GM12878 (cell line): ENCODE data around the gene FAM89B. TPM values are rescaled to one million over a fixed set of nuclear protein-coding genes. Genes with fewer than 3 reads are reported as not detected.
A peak's percentile ranks its signal among the peaks of the same experiment; 100 is the strongest.

ENCODE experiments used
- ATF7 ChIP-seq: fragments of 450-650 bp; IDR thresholded peaks from 2 replicates; pipeline ENCODE4 v1.6.1; 2016; ENCODE audit warnings: low read depth, mild to moderate bottlenecking
- BACH1 ChIP-seq: fragments of 450-650 bp; IDR thresholded peaks from 2 replicates; pipeline ENCODE4 v1.6.1; 2017; ENCODE audit warnings: mild to moderate bottlenecking, borderline replicate concordance
- BRCA1 ChIP-seq: IDR thresholded peaks from 2 replicates; pipeline ENCODE4 v1.6.1; 2011; ENCODE audit warnings: low read depth, low read length, improper control_type of control experiment
- CHD2 ChIP-seq: IDR thresholded peaks from 2 replicates; pipeline ENCODE4 v1.6.1; 2011; ENCODE audit warnings: low read depth, low read length, improper control_type of control experiment, borderline replicate concordance
- CTCF ChIP-seq, 3 experiments: IDR thresholded peaks in 2 of 3; conservative IDR thresholded peaks in 1 of 3; 2 replicates each; pipeline ENCODE4 v1.5.1; 2011; ENCODE audit warnings: low read depth in 3 of 3, low read length in 3 of 3, mild to moderate bottlenecking in 3 of 3, control low read depth in 2 of 3, moderate library complexity in 2 of 3, inconsistent platforms in 1 of 3, mixed read lengths in 1 of 3; ENCODE audit not compliant: control insufficient read depth in 2 of 3, insufficient read depth in 1 of 3; ENCODE audit errors: extremely low read depth in 1 of 3
- CUX1 ChIP-seq: IDR thresholded peaks from 2 replicates; pipeline ENCODE4 v1.6.1; 2012; ENCODE audit warnings: improper control_type of control experiment, low read depth, low read length; ENCODE audit not compliant: insufficient replicate concordance
- FOS ChIP-seq: IDR thresholded peaks from 3 replicates; pipeline ENCODE4 v1.6.1; 2011; ENCODE audit warnings: borderline replicate concordance; ENCODE audit not compliant: insufficient read length; ENCODE audit errors: extremely low read depth
- GABPA ChIP-seq: IDR thresholded peaks from 2 replicates; pipeline ENCODE4 v1.6.1; 2014; ENCODE audit warnings: antibody characterized with exemption, low read depth, mild to moderate bottlenecking, inconsistent platforms
- HDAC6 ChIP-seq: fragments of 200-600 bp; sonication (generic); IDR thresholded peaks from one replicate; pipeline ENCODE4 v1.8.0; 2017; ENCODE audit warnings: antibody characterized with exemption; ENCODE audit not compliant: unreplicated experiment
- IRF4 ChIP-seq: IDR thresholded peaks from 2 replicates; pipeline ENCODE4 v1.6.1; 2011; ENCODE audit warnings: low read depth, low read length
- NFYB ChIP-seq: IDR thresholded peaks from 2 replicates; pipeline ENCODE4 v1.6.1; 2011; ENCODE audit warnings: low read depth, mild to moderate bottlenecking, low read length, improper control_type of control experiment, moderate library complexity; ENCODE audit not compliant: insufficient read depth
- POLR2A ChIP-seq: IDR thresholded peaks from 2 replicates; pipeline ENCODE4 v1.6.1; 2011; ENCODE audit warnings: low read depth, mild to moderate bottlenecking, low read length
- RAD21 ChIP-seq: IDR thresholded peaks from 2 replicates; pipeline ENCODE4 v1.6.1; 2011; ENCODE audit warnings: mild to moderate bottlenecking, low read depth, low read length, moderate library complexity; ENCODE audit not compliant: insufficient read depth
- RUNX3 ChIP-seq: IDR thresholded peaks from 2 replicates; pipeline ENCODE4 v1.6.1; 2012; ENCODE audit warnings: low read length, inconsistent platforms
- SRF ChIP-seq, 2 experiments: IDR thresholded peaks; 2 replicates each; pipeline ENCODE4 v1.6.1; 2011; ENCODE audit warnings: low read depth in 2 of 2, low read length in 2 of 2, mild to moderate bottlenecking in 1 of 2, moderate library complexity in 1 of 2
- SUPT20H ChIP-seq: IDR thresholded peaks from 2 replicates; pipeline ENCODE4 v1.6.1; 2011; ENCODE audit warnings: low read depth, mild to moderate bottlenecking, low read length, moderate library complexity, borderline replicate concordance; ENCODE audit not compliant: control insufficient read depth
- TBL1XR1 ChIP-seq: IDR thresholded peaks from 2 replicates; pipeline ENCODE4 v1.6.1; 2012; ENCODE audit warnings: low read depth, low read length, improper control_type of control experiment
- USF1 ChIP-seq: IDR thresholded peaks from 2 replicates; pipeline ENCODE4 v1.6.1; 2011; ENCODE audit warnings: borderline replicate concordance, low read depth, mild to moderate bottlenecking, moderate library complexity, mixed read lengths, low read length; ENCODE audit not compliant: insufficient read depth; ENCODE audit errors: extremely low read length
- ZNF207 ChIP-seq: fragments of 450-650 bp; IDR thresholded peaks from 2 replicates; pipeline ENCODE4 v1.6.1; 2014; ENCODE audit warnings: antibody characterized with exemption, mild to moderate bottlenecking, borderline replicate concordance
- polyA plus RNA-seq, 11 experiments: library from polyadenylated mRNA; depleted of rRNA in 4 of 11; unstranded in 6 of 11; stranded (reverse) in 5 of 11; fragments of >200 nt; fragmentation: Nextera tagmentation in 4 of 11; fragmentation: Illumina TruSeq in 1 of 11; extraction: Ambion mirVana in 4 of 11; extraction: Trizol in 1 of 11; gene quantifications; 1 replicate in 1 of 11; 2 replicates in 10 of 11; pipeline versions ENCODE4 v1.2.1 to v1.2.3, GENCODE V29; 2011 to 2016; ENCODE audit warnings: inconsistent platforms in 2 of 11, missing spikeins in 2 of 11, low read depth in 1 of 11
- total RNA-seq, 4 experiments: library from RNA; depleted of rRNA in 3 of 4; stranded (reverse); fragments of >200 nt in 3 of 4; fragmentation: Illumina TruSeq in 1 of 4; extraction: Trizol in 1 of 4; gene quantifications; 2 replicates each; pipeline versions ENCODE4 v1.2.1 to v1.2.3, GENCODE V29; 2013 to 2021
- TF ChIP-seq, protein P1 (sequence below): fragments of 450-650 bp; IDR thresholded peaks from 2 replicates; pipeline ENCODE4 v1.6.1; 2017; ENCODE audit warnings: low read depth, mild to moderate bottlenecking, moderate library complexity

Gene FAM89B
- total and polyA plus RNA-seq, 10 of the 15 experiments (the other 5 are each of a cell fraction or from before 2014, with no cell fraction given), result 0.34 to 36.7 (median 9.8) TPM

DNA sequence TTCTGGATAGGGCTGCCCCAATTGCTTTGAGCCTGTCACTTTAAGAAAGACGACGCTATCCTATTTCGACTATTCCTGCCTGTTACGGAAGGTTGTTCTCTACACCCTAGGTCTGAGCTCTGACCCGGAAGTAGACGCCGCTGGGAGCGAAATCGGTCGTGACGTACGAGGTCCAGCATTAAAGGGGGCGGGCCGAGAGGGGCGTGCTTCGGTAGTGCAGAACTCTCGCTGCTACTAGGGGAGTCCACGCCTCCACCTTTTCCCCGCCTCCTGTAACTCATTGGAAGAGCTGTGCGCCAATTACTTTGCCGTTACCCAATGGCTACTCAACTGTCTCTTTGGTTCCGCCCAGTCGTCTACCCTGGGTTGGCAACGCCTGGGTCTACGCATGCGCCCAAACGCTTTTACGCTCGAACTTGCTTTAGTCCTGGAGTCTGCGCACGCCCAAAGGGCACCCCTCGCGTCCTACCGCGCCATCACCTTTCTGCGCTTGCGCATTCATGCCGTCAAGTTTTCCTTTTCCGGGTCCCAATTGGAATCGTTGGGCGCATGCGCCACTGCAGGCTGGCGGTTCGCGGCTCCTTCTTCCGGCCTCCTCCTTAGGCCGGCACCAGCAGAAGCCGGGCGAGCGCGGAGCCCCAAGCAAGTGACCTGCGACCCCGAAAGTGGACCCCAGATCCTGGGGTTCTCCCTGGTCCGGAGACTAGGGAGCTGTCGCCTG lies 43.1 kb downstream of the FAM89B start, which contains the start of gene PCNX3 (continued):
- TF ChIP-seq CTCF (IDR thresholded peaks at IDR 0.05 in 2 of 3, conservative IDR thresholded peaks at IDR 0.05 in 1 of 3; ENCODE audit: control insufficient read depth in 2 of 3, extremely low read depth in 1 of 3, insufficient read depth in 1 of 3, low read depth in 3 of 3, low read length in 3 of 3), result no peak
- peak; percentile 64 for TF ChIP-seq POLR2A
- peak; percentile 96 for TF ChIP-seq CHD2
- TF ChIP-seq BRCA1, result no peak; the same call in 1 of the 2 replicates
- no peak for TF ChIP-seq RAD21
- peak; percentile 59 to 99; a peak in 3 of 4 replicates for TF ChIP-seq SRF (IDR thresholded peaks at IDR 0.05; ENCODE audit: low read depth in 2 of 2, low read length in 2 of 2)
- TF ChIP-seq HDAC6, result no peak
- TF ChIP-seq NFYB, result peak; percentile 99
- TF ChIP-seq RUNX3, result no peak
- TF ChIP-seq TBL1XR1, result peak; percentile 91
- TF ChIP-seq IRF4, result 0 out of 2 replicates have a peak, but pooled peaks have one; percentile 21
- peak; percentile 82 for TF ChIP-seq ATF7
- no peak for TF ChIP-seq USF1
- TF ChIP-seq, protein P1, sequence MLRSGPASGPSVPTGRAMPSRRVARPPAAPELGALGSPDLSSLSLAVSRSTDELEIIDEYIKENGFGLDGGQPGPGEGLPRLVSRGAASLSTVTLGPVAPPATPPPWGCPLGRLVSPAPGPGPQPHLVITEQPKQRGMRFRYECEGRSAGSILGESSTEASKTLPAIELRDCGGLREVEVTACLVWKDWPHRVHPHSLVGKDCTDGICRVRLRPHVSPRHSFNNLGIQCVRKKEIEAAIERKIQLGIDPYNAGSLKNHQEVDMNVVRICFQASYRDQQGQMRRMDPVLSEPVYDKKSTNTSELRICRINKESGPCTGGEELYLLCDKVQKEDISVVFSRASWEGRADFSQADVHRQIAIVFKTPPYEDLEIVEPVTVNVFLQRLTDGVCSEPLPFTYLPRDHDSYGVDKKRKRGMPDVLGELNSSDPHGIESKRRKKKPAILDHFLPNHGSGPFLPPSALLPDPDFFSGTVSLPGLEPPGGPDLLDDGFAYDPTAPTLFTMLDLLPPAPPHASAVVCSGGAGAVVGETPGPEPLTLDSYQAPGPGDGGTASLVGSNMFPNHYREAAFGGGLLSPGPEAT, result peak; percentile 100
- TF ChIP-seq ZNF207, result no peak; the same call in 1 of the 2 replicates
- TF ChIP-seq BACH1, result no peak
- TF ChIP-seq GABPA, result peak; percentile 97
- TF ChIP-seq CUX1, result peak; percentile 98
- TF ChIP-seq SUPT20H, result no peak
- TF ChIP-seq FOS, result peak; percentile 91
